Transverse colon (tissue), 4 donors: ENCODE data around the gene HAGHL. TPM values are rescaled to one million over a fixed set of nuclear protein-coding genes. Genes with fewer than 3 reads are reported as not detected.
A peak's percentile ranks its signal among the peaks of the same experiment; 100 is the strongest.

Source experiments
- DNase-seq: peaks from one replicate; pipeline ENCODE4 v3.0.0-alpha.2; 2019
- H3K27ac ChIP-seq, 4 donors: fragments of 200-600 bp; sonication (generic); 2 replicates each; pipeline ENCODE4 v1.5.1; 2016 to 2018; ENCODE audit warnings: inconsistent platforms in 4 of 4
- H3K27me3 ChIP-seq: fragments of 200-600 bp; sonication (generic); 2 replicates; pipeline ENCODE4 v1.5.1; 2017; ENCODE audit warnings: inconsistent platforms
- H3K36me3 ChIP-seq, 4 donors: fragments of 200-600 bp; sonication (generic); 2 replicates each; pipeline ENCODE4 v1.5.1; 2017 to 2019; ENCODE audit warnings: inconsistent platforms in 4 of 4
- H3K4me1 ChIP-seq, 4 donors: fragments of 200-600 bp; sonication (generic); 2 replicates each; pipeline ENCODE4 v1.5.1; 2017 to 2020; ENCODE audit warnings: inconsistent platforms in 4 of 4
- H3K4me3 ChIP-seq, 4 donors: fragments of 200-600 bp; sonication (generic); 1 replicate in 1 of 4; 2 replicates in 3 of 4; pipeline versions ENCODE4 v1.5.1 to v1.6.1; 2017 to 2019; ENCODE audit warnings: inconsistent platforms in 4 of 4
- H3K9me3 ChIP-seq, 2 donors: fragments of 200-600 bp; sonication (generic); 2 replicates each; pipeline ENCODE4 v1.5.1; 2017 to 2019; ENCODE audit warnings: inconsistent platforms in 2 of 2
- CTCF ChIP-seq, 5 experiments: fragments of 200-600 bp in 3 of 5; fragments of 450-650 bp in 2 of 5; sonication (generic) in 3 of 5; IDR thresholded peaks; 1 replicate in 2 of 5; 2 replicates in 3 of 5; pipeline ENCODE4 v1.5.1; 2016 to 2017; ENCODE audit warnings: antibody characterized with exemption in 5 of 5, inconsistent platforms in 3 of 5, mild to moderate bottlenecking in 2 of 5, moderate library complexity in 1 of 5
- EP300 ChIP-seq: sonication (generic); formaldehyde crosslinking; IDR thresholded peaks from one replicate; pipeline ENCODE4 v1.6.1; 2017; ENCODE audit warnings: antibody characterized with exemption, low read depth
- POLR2A ChIP-seq: fragments of 450-650 bp; IDR thresholded peaks from one replicate; pipeline ENCODE4 v1.6.1; 2016; ENCODE audit warnings: antibody characterized with exemption, mild to moderate bottlenecking, moderate library complexity
- POLR2AphosphoS5 ChIP-seq, 3 donors: sonication (generic); formaldehyde crosslinking; IDR thresholded peaks; one replicate each; pipeline ENCODE4 v1.6.1; 2016; ENCODE audit warnings: antibody characterized with exemption in 3 of 3
- WGBS, 2 donors: methylation state at CpG; one replicate each; pipeline ENCODE4 v1.1.5; 2018; ENCODE audit warnings: low coverage in 1 of 2; 5-methylcytosine and 5-hydroxymethylcytosine counted together
- in situ Hi-C, 4 donors: fragments of 200-750 bp; cut with MboI; loops; one replicate each; pipeline versions ENCODE4 v1.15.0 to v1.15.1; 2017; ENCODE audit warnings: low sequenced_read_pairs in 3 of 4, low pct_ligation_motif_present in 1 of 4, low pct_unique_long_range_greater_than_20kb in 1 of 4
- intact Hi-C: fragments of 100-400 bp; cut with DNase I; formaldehyde crosslinking; loops from one replicate; pipeline ENCODE4 v1.15.1; 2023; ENCODE audit warnings: low total_unique reads
- total RNA-seq, 4 donors: library from RNA; depleted of rRNA; stranded (reverse); fragments of >200 nt; gene quantifications; one replicate each; pipeline ENCODE4 v1.1.0, GENCODE V29; 2016

The HAGHL gene
- total RNA-seq, 4 donors from 2014 or later: 1.2 to 12.3 (median 5.5) TPM

- no peak overlapping the region for H3K27ac ChIP-seq
- H3K4me1 ChIP-seq: peaks cover 0 to 17% (median 11%) of the 10 kb centered on the region in 4 donors
- intact Hi-C loops: loop anchor here (5.0 kb wide), 2 partner anchors 77 to 177 kb away; partner anchors contain the start of genes CHTF18 and RPUSD1
- in situ Hi-C loops: loop anchor here in 2 of 4 donors (5.0 to 10.0 kb wide), 2 partner anchors 75 to 77 kb away; partner anchors contain the start of genes CHTF18 (in 2 of the 2) and RPUSD1 (in 2 of the 2)
- no peak for DNase-seq
- no peak overlapping the region for H3K4me3 ChIP-seq
- no peaks in the 10 kb centered on the region for H3K9me3 ChIP-seq
- H3K36me3 ChIP-seq: no peaks in the 10 kb centered on the region
- H3K27me3 ChIP-seq: peaks cover 85% of the 10 kb centered on the region
- WGBS, 2 donors: 26% methylated on average over 30 of the region's 30 CpGs; no CpG with 5 or more reads in 1 of the 2 donors
- TF ChIP-seq POLR2AphosphoS5 (IDR thresholded peaks at IDR 0.05) (no peak), EP300 (no peak), POLR2A (no peak), CTCF (IDR thresholded peaks at IDR 0.05) (no peak)
These were observed 17.1 kb upstream of the HAGHL start for GRCh38 chr16:709566-710499.

- 40 to 61% methylated on average over 1 to 21 of the region's 21 CpGs for WGBS, 2 donors
- no peaks in the 10 kb centered on the region for H3K9me3 ChIP-seq
- no peak overlapping the region for H3K27ac ChIP-seq
- peaks cover 79% of the 10 kb centered on the region for H3K27me3 ChIP-seq
- DNase-seq: no peak
- TF ChIP-seq POLR2AphosphoS5 (IDR thresholded peaks at IDR 0.05): no peak
- TF ChIP-seq POLR2A: no peak
- no peak for TF ChIP-seq CTCF (IDR thresholded peaks at IDR 0.05)
- no peak for TF ChIP-seq EP300
- peaks cover 0 to 20% (median 14%) of the 10 kb centered on the region in 4 donors for H3K4me1 ChIP-seq
- no peaks in the 10 kb centered on the region for H3K36me3 ChIP-seq
- no peak overlapping the region for H3K4me3 ChIP-seq
- intact Hi-C loops: loop anchor here (5.0 kb wide), 1 partner anchor 77 kb away; the partner anchor contains the start of genes CHTF18 and RPUSD1
- in situ Hi-C loops: loop anchor here in 2 of 4 donors (5.0 to 10.0 kb wide), 2 partner anchors 74 to 77 kb away; partner anchors contain the start of genes CHTF18 (in 2 of the 2) and RPUSD1 (in 2 of the 2)
These were observed 16.3 kb upstream of the HAGHL start for GRCh38 chr16:710500-711075.

GRCh38 chr16:711084-711483 lies 15.8 kb upstream of the HAGHL start:
- Histone ChIP-seq H3K27me3 (peaks cover 80% of the 10 kb centered on the region), H3K4me1 (peaks cover 3 to 23% (median 17%) of the 10 kb centered on the region in 4 donors), H3K4me3 (no peak overlapping the region), H3K36me3 (no peaks in the 10 kb centered on the region), H3K27ac (no peak overlapping the region), H3K9me3 (no peaks in the 10 kb centered on the region)
- intact Hi-C loops: loop anchor here (5.0 kb wide), 1 partner anchor 76 kb away; the partner anchor contains the start of genes CHTF18 and RPUSD1
- 0 to 62% methylated on average over 1 to 12 of the region's 12 CpGs for whole genome bisulfite sequencing, 2 donors
- TF ChIP-seq EP300 (no peak), POLR2A (no peak), POLR2AphosphoS5 (IDR thresholded peaks at IDR 0.05) (no peak)
- in situ Hi-C loops: loop anchor here in 2 of 4 donors (5.0 to 10.0 kb wide), 2 partner anchors 74 to 76 kb away; partner anchors contain the start of genes CHTF18 (in 2 of the 2) and RPUSD1 (in 2 of the 2)
- no peak for DNase-seq

- H3K9me3 ChIP-seq: no peaks in the 10 kb centered on the region
- TF ChIP-seq POLR2A (no peak), CTCF (IDR thresholded peaks at IDR 0.05) (peak; percentile 92 to 94 (median 93))
- no peak overlapping the region for H3K4me3 ChIP-seq
- H3K27ac ChIP-seq: no peak overlapping the region
- 10 to 24% methylated on average over 4 to 25 of the region's 25 CpGs for WGBS, 2 donors
- in situ Hi-C loops (loop anchor here in 2 of 4 donors (5.0 to 10.0 kb wide), 2 partner anchors 73 to 76 kb away; partner anchors contain the start of genes CHTF18 (in 2 of the 2) and RPUSD1 (in 2 of the 2)), intact Hi-C loops (loop anchor here (2.0 to 5.0 kb wide), 2 partner anchors 29 to 76 kb away; partner anchors contain the start of genes CHTF18, CIAO3 and RPUSD1)
- H3K4me1 ChIP-seq: peaks cover 10 to 26% (median 20%) of the 10 kb centered on the region in 4 donors
- no peaks in the 10 kb centered on the region for H3K36me3 ChIP-seq
- peaks cover 80% of the 10 kb centered on the region for H3K27me3 ChIP-seq
- DNase-seq: peak; percentile 85
These were observed 15.2 kb upstream of the HAGHL start for GRCh38 chr16:711548-712320.
